ENCODE data around the gene GALNT14. TPM values are rescaled to one million over a fixed set of nuclear protein-coding genes. Genes with fewer than 3 reads are reported as not detected.

Gene GALNT14
- total RNA-seq, 4 donors from 2014 or later = 3.2 to 6.6 (median 4.7) TPM

GRCh38 chr2:31057691-31058090 is 80.5 kb downstream of the GALNT14 start:
- Histone ChIP-seq H3K4me1 (no peaks in the 10 kb centered on the region), H3K36me3 (no peaks in the 10 kb centered on the region), H3K27ac (no peak overlapping the region), H3K27me3 (no peaks in the 10 kb centered on the region), H3K9me3 (no peaks in the 10 kb centered on the region), H3K4me3 (no peak overlapping the region)
- 42% methylated on average over 3 of the region's 3 CpGs for WGBS
- DNase-seq (ENCODE audit: low spot score in 2 of 2) = peak in 1 of 2 donors; percentile 57
- no peak for TF ChIP-seq POLR2A (IDR thresholded peaks at IDR 0.05)
- TF ChIP-seq POLR2AphosphoS5 (IDR thresholded peaks at IDR 0.05) = no peak
- TF ChIP-seq EP300 (IDR thresholded peaks at IDR 0.05) = no peak
- no peak for TF ChIP-seq CTCF (IDR thresholded peaks at IDR 0.05)

- TF ChIP-seq POLR2A (IDR thresholded peaks at IDR 0.05) (no peak), CTCF (IDR thresholded peaks at IDR 0.05) (no peak), EP300 (IDR thresholded peaks at IDR 0.05) (no peak), POLR2AphosphoS5 (IDR thresholded peaks at IDR 0.05) (no peak)
- H3K27me3 ChIP-seq = no peaks in the 10 kb centered on the region
- H3K4me1 ChIP-seq = no peaks in the 10 kb centered on the region
- H3K9me3 ChIP-seq = no peaks in the 10 kb centered on the region
- H3K27ac ChIP-seq = no peak overlapping the region
- peak in 1 of 2 donors; percentile 21 for DNase-seq (ENCODE audit: low spot score in 2 of 2)
- 91% methylated on average over 6 of the region's 6 CpGs for WGBS
- H3K36me3 ChIP-seq = no peaks in the 10 kb centered on the region
- no peak overlapping the region for H3K4me3 ChIP-seq
Observed at GRCh38 chr2:31055938-31056337, 82.3 kb downstream of the GALNT14 start.

GRCh38 chr2:31054842-31055388 is 83.3 kb downstream of the GALNT14 start:
- peak in 1 of 2 donors; percentile 13 for DNase-seq (ENCODE audit: low spot score in 2 of 2)
- no peaks in the 10 kb centered on the region for H3K36me3 ChIP-seq
- no peak overlapping the region for H3K4me3 ChIP-seq
- 80% methylated on average over 7 of the region's 7 CpGs for WGBS
- TF ChIP-seq EP300 (IDR thresholded peaks at IDR 0.05) (no peak), CTCF (IDR thresholded peaks at IDR 0.05) (no peak), POLR2AphosphoS5 (IDR thresholded peaks at IDR 0.05) (no peak), POLR2A (IDR thresholded peaks at IDR 0.05) (no peak)
- H3K4me1 ChIP-seq = no peaks in the 10 kb centered on the region
- H3K27ac ChIP-seq = no peak overlapping the region
- H3K27me3 ChIP-seq = no peaks in the 10 kb centered on the region
- no peaks in the 10 kb centered on the region for H3K9me3 ChIP-seq

GRCh38 chr2:31053929-31054782 is 84.1 kb downstream of the GALNT14 start:
- Histone ChIP-seq H3K36me3 (no peaks in the 10 kb centered on the region), H3K27ac (no peak overlapping the region), H3K27me3 (no peaks in the 10 kb centered on the region), H3K9me3 (no peaks in the 10 kb centered on the region), H3K4me1 (no peaks in the 10 kb centered on the region), H3K4me3 (no peak overlapping the region)
- peak in 1 of 2 donors; percentile 40 for DNase-seq (ENCODE audit: low spot score in 2 of 2)
- TF ChIP-seq EP300 (IDR thresholded peaks at IDR 0.05) (no peak), POLR2A (IDR thresholded peaks at IDR 0.05) (no peak)
- 72% methylated on average over 6 of the region's 6 CpGs for WGBS

GRCh38 chr2:31052284-31052683 is 86.0 kb downstream of the GALNT14 start:
- Histone ChIP-seq H3K4me3 (no peak overlapping the region), H3K27me3 (no peaks in the 10 kb centered on the region), H3K36me3 (no peaks in the 10 kb centered on the region), H3K4me1 (no peaks in the 10 kb centered on the region), H3K27ac (no peak overlapping the region), H3K9me3 (no peaks in the 10 kb centered on the region)
- no peak for TF ChIP-seq POLR2A (IDR thresholded peaks at IDR 0.05)
- no peak for TF ChIP-seq CTCF (IDR thresholded peaks at IDR 0.05)
- no peak for TF ChIP-seq POLR2AphosphoS5 (IDR thresholded peaks at IDR 0.05)
- TF ChIP-seq EP300 (IDR thresholded peaks at IDR 0.05) = no peak
- DNase-seq (ENCODE audit: low spot score in 2 of 2) = peak in 1 of 2 donors; percentile 59
- WGBS = no CpG with 5 or more reads among the region's 5 CpGs

Data from suprapubic skin (tissue), 4 donors.